Fibroblast of lung (primary cell): Measurements from ENCODE around the gene ZNF516.

Source experiments
- CTCF ChIP-seq, 2 donors: IDR thresholded peaks in 1 of 2; conservative IDR thresholded peaks in 1 of 2; 1 replicate in 1 of 2; 2 replicates in 1 of 2; pipeline ENCODE4 v1.5.1; 2011 to 2012; ENCODE audit warnings: low read length in 2 of 2, control low read depth in 1 of 2, inconsistent platforms in 1 of 2, low read depth in 1 of 2, mild to moderate bottlenecking in 1 of 2
- EZH2 ChIP-seq: IDR thresholded peaks from 2 replicates; pipeline ENCODE4 v1.5.1; 2012; ENCODE audit warnings: low read length, control low read depth, mild to moderate bottlenecking; ENCODE audit errors: missing control alignments

DNA sequence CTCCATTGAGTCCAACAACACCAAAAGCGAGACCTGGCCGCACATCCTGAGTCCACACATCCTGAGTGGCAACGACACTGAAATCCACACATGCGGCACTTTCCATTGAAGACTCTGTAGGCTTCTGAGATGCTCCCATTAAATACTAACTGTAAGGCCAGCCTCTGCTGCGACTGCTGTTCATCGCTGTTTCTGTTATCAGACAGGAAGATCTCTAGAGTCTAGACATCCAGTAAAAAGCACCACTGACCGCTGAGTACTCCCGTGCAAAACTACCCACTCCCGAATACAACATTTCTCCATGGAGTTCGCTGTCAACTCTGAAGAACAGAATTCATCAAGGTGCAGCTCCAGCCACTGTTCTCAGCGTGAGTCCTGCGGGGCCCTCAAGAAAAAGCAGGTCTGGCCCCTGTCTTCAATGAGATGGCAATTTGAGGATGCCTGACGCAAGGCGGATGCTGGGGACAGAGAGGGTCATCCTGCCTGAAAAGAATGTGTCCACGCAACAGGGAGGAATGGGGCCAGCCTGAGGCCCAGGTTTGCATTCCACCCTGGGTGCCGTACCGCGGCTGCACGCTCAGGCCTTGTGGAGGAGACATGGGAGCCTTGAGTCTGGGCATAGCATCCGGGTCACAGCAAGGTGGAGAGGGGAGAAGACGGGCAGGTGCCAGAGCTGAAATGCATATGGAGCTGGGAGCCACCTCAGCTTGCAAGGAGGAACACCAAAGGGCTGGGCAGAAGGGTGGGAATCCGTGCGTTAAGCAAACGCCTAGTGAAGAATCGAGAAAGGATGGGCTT lies 61.9 kb downstream of the ZNF516 start:
- TF ChIP-seq CTCF (conservative IDR thresholded peaks at IDR 0.05 in 1 of 2, IDR thresholded peaks at IDR 0.05 in 1 of 2; ENCODE audit: low read depth in 1 of 2, low read length in 2 of 2) (no peak), EZH2 (no peak)
